KG1 (cell line): ENCODE measurements around the gene TCF7L2.
"Not testable (repeated sequence)": the region's sequence is repeated elsewhere in the genome, so short reads cannot be mapped to it uniquely, and the experiment has no call there.

Experiments used
- DNase-seq: peaks from one replicate; lab custom pipeline; 2025; lab: John Stamatoyannopoulos, UW

The TCF7L2 gene

GRCh38 chr10:113096128-113096996, 146.3 kb downstream of the TCF7L2 start:
- DNase-seq, result no peak

- DNase-seq, result no peak
These were observed 147.0 kb downstream of the TCF7L2 start for GRCh38 chr10:113097036-113097435.

DNA sequence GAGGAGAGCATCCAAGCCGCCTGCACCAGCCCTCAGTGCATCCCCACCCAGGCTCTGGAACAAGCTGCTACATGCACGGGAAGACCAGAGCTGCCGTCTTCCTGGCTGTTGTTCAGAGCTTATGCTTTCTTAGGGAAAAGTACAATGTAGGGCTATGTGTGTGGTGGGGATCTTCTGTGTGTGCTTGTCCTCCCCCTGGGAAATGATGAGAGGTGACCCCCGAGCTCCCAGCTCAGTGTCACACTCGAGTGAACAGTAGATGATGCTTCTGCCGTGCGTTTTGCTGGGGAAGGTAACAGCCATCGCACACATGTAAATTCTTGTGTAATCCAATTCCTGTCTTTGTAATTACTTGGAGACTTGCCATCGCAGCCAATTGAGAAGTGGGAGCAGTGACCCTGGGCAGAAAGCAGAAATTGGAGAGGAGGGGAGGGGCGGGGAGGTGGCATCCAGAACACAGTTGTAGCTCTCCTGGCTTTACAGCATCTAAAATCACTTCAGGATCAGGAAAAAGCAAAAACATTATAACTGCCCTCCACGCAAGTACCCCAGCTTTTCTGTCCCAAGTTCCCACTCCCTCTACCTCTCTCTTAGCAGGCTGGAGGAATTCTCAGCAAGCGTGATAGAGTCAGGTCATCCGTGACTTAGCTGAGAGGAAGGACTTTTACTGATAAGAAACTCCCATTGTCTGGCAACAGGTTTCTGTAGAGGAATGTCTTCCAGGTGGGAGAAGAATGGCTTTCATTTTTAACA, 149.6 kb downstream of the TCF7L2 start:
- DNase-seq, result no peak

DNA sequence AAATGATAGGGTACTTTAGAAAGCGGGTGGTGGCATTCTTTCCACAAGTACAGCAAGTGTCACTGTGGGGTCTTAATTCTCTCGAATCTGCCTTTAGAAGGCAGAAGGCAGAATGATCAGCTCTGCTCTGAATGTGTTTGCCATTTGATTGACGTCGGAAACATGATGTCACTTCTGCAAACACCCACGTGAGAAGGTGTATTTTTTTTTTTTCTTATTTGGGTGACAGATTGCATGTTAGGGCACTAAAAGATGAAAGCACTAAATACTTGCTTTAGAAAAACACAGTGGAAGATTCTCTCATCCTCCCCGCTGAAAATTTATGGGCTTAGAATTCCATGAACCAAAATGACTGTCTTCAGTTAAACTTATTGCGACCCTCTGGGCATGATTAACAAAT, 150.2 kb downstream of the TCF7L2 start:
- DNase-seq, result no peak

GRCh38 chr10:113103131-113103840, 153.2 kb downstream of the TCF7L2 start:
- no peak for DNase-seq

- no peak for DNase-seq
These were observed 154.0 kb downstream of the TCF7L2 start for GRCh38 chr10:113104047-113104446.

GRCh38 chr10:113108194-113108835, 158.3 kb downstream of the TCF7L2 start:
- DNase-seq, result no peak

GRCh38 chr10:113108948-113109347, 158.9 kb downstream of the TCF7L2 start:
- no peak for DNase-seq

DNA sequence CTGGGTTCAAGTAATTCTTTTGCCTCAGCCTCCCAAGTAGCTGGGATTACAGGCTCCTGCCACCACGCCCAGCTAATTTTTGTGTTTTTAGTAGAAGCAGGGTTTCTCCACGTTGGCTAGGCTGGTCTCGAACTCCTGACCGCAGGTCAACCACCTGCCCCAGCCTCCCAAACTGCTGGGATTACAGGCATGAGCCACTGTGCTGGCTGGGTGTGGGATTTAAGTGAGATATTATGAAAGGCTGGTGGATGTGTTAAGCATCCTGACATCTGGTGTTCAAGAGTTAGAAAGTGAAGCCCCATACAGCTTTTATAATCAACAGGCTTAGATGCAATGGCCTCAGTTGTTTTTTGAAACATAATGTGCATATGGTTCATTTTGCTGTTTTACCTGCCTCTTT, 159.4 kb downstream of the TCF7L2 start:
- not testable (repeated sequence) for DNase-seq

DNA sequence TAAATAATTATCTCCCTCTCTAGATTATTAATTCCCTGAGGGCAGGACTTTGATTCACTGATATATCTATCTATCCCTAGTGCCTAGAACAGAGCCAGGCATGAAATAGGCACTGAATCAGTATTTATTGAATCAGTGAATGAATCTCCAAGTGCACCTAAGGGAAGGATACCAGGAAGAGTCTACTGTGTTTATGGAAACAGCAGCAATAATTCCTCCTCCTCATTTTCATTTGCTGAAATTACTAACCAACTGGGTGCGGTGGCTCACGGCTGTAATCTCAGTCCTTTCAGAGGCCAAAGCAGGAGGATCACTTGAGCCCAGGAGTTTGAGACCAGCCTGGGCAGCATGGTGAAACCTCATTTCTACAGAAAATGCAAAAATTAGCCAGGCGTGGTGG, 161.2 kb downstream of the TCF7L2 start:
- no peak for DNase-seq

- DNase-seq, result no peak
These were observed 162.1 kb downstream of the TCF7L2 start for GRCh38 chr10:113111900-113112853.

- no peak for DNase-seq
These were observed 163.2 kb downstream of the TCF7L2 start for GRCh38 chr10:113113241-113113640.

DNA sequence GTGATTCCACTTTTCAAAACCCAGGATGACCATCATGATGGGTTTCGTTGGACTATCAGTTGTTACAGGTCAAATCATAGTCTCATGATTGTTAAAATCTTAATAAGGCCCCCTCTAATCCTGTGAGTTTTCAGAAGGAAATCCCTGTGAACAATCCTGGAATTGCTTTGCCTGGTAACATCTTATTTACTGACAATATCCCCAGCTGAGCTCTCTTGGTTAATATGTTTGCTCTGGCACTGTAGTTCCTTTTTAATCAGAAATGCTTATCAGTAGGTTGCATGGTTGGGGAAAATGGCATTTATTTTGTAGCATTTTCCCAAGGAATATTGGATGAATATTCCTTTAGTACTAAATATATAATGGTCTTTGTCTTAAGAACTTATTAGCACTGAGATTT, 163.9 kb downstream of the TCF7L2 start:
- no peak for DNase-seq

GRCh38 chr10:113115556-113115955, 165.5 kb downstream of the TCF7L2 start:
- DNase-seq, result no peak

GRCh38 chr10:113118882-113119281, 168.8 kb downstream of the TCF7L2 start:
- no peak for DNase-seq

DNA sequence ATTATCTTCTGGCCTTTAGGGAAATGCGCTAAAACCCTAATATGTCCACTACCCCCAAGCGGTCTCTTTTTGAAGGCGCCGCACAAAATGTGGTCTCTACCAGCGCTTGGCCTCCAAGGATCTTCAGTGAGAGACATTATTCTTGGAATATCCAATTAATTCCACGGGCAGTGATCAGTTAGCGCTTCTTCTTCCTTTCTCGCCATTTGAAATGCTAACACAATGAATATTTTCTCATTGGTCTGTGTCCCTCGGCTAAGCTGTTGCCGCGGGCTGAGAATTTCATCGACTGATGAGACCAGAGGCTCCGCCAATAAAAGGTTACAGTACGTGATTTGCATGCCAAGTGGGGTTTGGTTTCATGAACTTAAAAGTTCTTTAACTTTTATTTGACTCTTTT, 169.8 kb downstream of the TCF7L2 start:
- DNase-seq, result no peak

DNA sequence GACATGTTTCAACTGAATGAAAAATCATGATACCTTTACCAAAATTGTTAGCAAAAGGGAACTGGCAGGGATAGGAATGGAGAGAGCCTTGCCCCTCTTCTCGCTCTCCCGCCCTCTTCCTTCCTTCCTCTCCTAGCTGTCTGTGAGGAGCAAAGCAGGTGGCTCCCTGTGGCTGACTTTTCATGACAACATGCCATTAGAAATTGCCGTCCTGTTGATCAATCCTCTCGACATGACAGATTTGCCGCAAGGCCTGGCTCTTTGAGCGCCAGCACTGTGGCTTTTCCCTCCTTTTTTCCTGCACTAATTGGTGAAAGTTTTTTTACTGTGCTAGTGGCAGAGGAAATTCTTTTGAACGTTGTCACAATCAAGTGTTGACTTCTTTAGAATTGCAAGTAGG, 171.1 kb downstream of the TCF7L2 start:
- DNase-seq, result no peak

DNA sequence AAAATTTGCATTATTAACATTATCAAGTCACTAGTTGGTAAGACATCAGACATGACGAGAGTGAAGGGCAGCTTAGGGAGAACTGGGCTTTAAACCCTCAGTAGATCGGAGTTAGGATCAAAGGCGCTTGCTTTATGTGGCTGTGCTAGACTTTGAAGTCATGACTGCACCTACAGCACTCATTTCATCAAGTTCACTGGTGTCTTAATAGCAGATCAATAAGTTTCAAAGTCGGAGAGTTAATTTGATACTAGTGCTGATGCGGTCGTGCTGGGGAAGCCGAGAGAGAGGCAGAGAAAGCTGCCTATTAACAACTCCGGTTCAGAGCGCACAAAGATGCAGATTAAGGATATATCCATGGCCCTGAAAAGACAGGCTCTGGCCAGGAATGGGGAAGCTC, 172.9 kb downstream of the TCF7L2 start:
- no peak for DNase-seq

DNA sequence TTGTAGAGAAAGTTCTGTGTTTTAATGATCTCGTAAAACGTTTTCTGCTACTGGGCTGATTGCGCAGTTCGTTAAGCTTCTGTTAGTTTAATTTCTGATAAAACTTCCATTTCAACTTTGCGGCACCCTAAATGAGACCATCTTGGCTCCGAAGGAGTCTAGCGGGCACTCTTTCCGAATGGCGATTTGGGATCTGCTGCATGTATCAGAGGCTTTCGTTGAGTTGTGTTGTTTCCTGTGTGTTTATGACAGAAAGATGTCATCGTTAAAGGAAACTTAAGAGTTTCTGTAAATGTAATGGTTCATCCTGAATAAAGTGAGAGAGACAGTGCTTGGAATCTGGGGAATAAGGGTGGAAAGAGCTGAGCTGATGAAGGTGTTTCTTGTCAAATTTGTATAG, 174.7 kb downstream of the TCF7L2 start:
- no peak for DNase-seq

DNA sequence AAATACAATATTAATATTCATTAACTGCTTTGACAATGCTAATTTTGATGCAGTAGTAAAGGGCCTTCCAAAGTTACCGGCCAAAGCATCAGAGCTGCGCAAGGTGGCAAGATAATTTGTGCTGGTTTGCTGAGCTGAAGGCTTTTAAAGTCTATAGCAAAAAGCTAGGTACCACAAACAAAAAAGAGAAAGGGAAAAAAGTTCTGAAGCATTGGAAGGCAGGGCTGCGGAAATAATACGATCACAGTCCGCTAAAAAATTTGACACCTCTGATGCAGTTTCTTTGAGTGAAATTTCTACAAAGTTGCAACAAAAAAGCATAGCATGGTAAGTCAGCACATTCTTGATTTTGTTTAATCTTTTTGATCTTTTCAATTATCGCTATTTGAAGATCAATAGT, 175.6 kb downstream of the TCF7L2 start:
- DNase-seq, result no peak
